DMS53 treated with DMSO at 0.1 percent for 48 hours (cell line): ENCODE results near the gene KLHL29.

Experiments used
- DNase-seq: peaks from one replicate; lab custom pipeline; 2025; ENCODE audit not compliant: unreplicated experiment; lab: John Stamatoyannopoulos, UW

The KLHL29 gene

GRCh38 chr2:23669413-23670244 lies 284.6 kb downstream of the KLHL29 start:
- DNase-seq: no peak

- no peak for DNase-seq
Observed at GRCh38 chr2:23670245-23670592, 285.2 kb downstream of the KLHL29 start.

GRCh38 chr2:23673082-23673481 lies 288.1 kb downstream of the KLHL29 start:
- DNase-seq: no peak

GRCh38 chr2:23673830-23674679 lies 289.1 kb downstream of the KLHL29 start:
- no peak for DNase-seq

- DNase-seq: no peak
Observed at GRCh38 chr2:23675506-23675905, 290.5 kb downstream of the KLHL29 start.

- no peak for DNase-seq
Observed at GRCh38 chr2:23677836-23678235, 292.9 kb downstream of the KLHL29 start.

GRCh38 chr2:23679044-23679443 lies 294.1 kb downstream of the KLHL29 start:
- no peak for DNase-seq

GRCh38 chr2:23680951-23681350 lies 296.0 kb downstream of the KLHL29 start:
- no peak for DNase-seq

- DNase-seq: no peak
Observed at GRCh38 chr2:23681356-23682140, 296.6 kb downstream of the KLHL29 start.

GRCh38 chr2:23682481-23682880 lies 297.5 kb downstream of the KLHL29 start:
- DNase-seq: no peak

GRCh38 chr2:23683001-23683400 lies 298.0 kb downstream of the KLHL29 start:
- DNase-seq: no peak

- no peak for DNase-seq
Observed at GRCh38 chr2:23684395-23685176, 299.6 kb downstream of the KLHL29 start.

- no peak for DNase-seq
Observed at GRCh38 chr2:23685181-23685580, 300.2 kb downstream of the KLHL29 start.

- no peak for DNase-seq
Observed at GRCh38 chr2:23685706-23686105, 300.7 kb downstream of the KLHL29 start.

GRCh38 chr2:23686405-23687029 lies 301.5 kb downstream of the KLHL29 start:
- no peak for DNase-seq

GRCh38 chr2:23687214-23687613 lies 302.2 kb downstream of the KLHL29 start:
- no peak for DNase-seq

GRCh38 chr2:23687713-23688112 lies 302.7 kb downstream of the KLHL29 start:
- DNase-seq: no peak

- no peak for DNase-seq
Observed at GRCh38 chr2:23688486-23689130, 303.6 kb downstream of the KLHL29 start.

GRCh38 chr2:23689131-23689700 lies 304.2 kb downstream of the KLHL29 start:
- DNase-seq: no peak
